Measurements from ENCODE around the gene WDR90. TPM values are rescaled to one million over a fixed set of nuclear protein-coding genes. Genes with fewer than 3 reads are reported as not detected.

The WDR90 gene
- total and polyA plus RNA-seq, 4 donors: 7.5 to 60.9 (median 23.4) TPM

GRCh38 chr16:661184-661821 lies 12.1 kb downstream of the WDR90 start:
- no peak overlapping the region for H3K4me3 ChIP-seq (ENCODE audit: low read length in 2 of 2)
- DNase-seq: no peak
- H3K27ac ChIP-seq (ENCODE audit: low read depth in 1 of 2, low read length in 2 of 2): no peak overlapping the region
- ATAC-seq (ENCODE audit: low FRiP score): no peak
- WGBS, 2 donors: 68 to 73% methylated on average over 31 to 35 of the region's 35 CpGs
- no peaks in the 10 kb centered on the region for H3K36me3 ChIP-seq (ENCODE audit: control insufficient read depth in 1 of 2, insufficient read depth in 2 of 2, low read length in 1 of 2)
- no peaks in the 10 kb centered on the region for H3K4me1 ChIP-seq (ENCODE audit: control insufficient read depth in 1 of 2, insufficient read depth in 2 of 2, low read length in 2 of 2)
- H3K9me3 ChIP-seq (ENCODE audit: control insufficient read depth, low read length): no peaks in the 10 kb centered on the region
- H3K27me3 ChIP-seq (ENCODE audit: control insufficient read depth in 1 of 2, insufficient read depth in 2 of 2, low read length in 1 of 2): no peaks in the 10 kb centered on the region
- intact Hi-C loops (cut with DNase I): loop anchor here in 1 of 2 donors (10.0 kb wide), 1 partner anchor 267 kb away; the partner anchor contains the start of gene NME4

GRCh38 chr16:662095-662494 lies 12.9 kb downstream of the WDR90 start:
- WGBS, 2 donors: 94 to 97% methylated on average over 19 of the region's 19 CpGs
- no peaks in the 10 kb centered on the region for H3K27me3 ChIP-seq (ENCODE audit: control insufficient read depth in 1 of 2, insufficient read depth in 2 of 2, low read length in 1 of 2)

GRCh38 chr16:662597-662996 lies 13.4 kb downstream of the WDR90 start:
- 94% methylated on average over 21 of the region's 21 CpGs for WGBS, 2 donors
- ATAC-seq (ENCODE audit: low FRiP score) (no peak), DNase-seq (no peak)
- intact Hi-C loops (cut with DNase I): loop anchor here in 1 of 2 donors (10.0 kb wide), 1 partner anchor 268 kb away; the partner anchor contains the start of gene NME4
- no peaks in the 10 kb centered on the region for H3K27me3 ChIP-seq (ENCODE audit: control insufficient read depth in 1 of 2, insufficient read depth in 2 of 2, low read length in 1 of 2)
- no peak overlapping the region for H3K27ac ChIP-seq (ENCODE audit: low read depth in 1 of 2, low read length in 2 of 2)
- H3K9me3 ChIP-seq (ENCODE audit: control insufficient read depth, low read length): no peaks in the 10 kb centered on the region
- no peak overlapping the region for H3K4me3 ChIP-seq (ENCODE audit: low read length in 2 of 2)
- no peaks in the 10 kb centered on the region for H3K36me3 ChIP-seq (ENCODE audit: control insufficient read depth in 1 of 2, insufficient read depth in 2 of 2, low read length in 1 of 2)
- H3K4me1 ChIP-seq (ENCODE audit: control insufficient read depth in 1 of 2, insufficient read depth in 2 of 2, low read length in 2 of 2): no peaks in the 10 kb centered on the region

More at GRCh38 chr16:662095-662494, 12.9 kb downstream of the WDR90 start:
- Histone ChIP-seq H3K27ac (ENCODE audit: low read depth in 1 of 2, low read length in 2 of 2) (no peak overlapping the region), H3K36me3 (ENCODE audit: control insufficient read depth in 1 of 2, insufficient read depth in 2 of 2, low read length in 1 of 2) (no peaks in the 10 kb centered on the region), H3K4me3 (ENCODE audit: low read length in 2 of 2) (no peak overlapping the region), H3K9me3 (ENCODE audit: control insufficient read depth, low read length) (no peaks in the 10 kb centered on the region), H3K4me1 (ENCODE audit: control insufficient read depth in 1 of 2, insufficient read depth in 2 of 2, low read length in 2 of 2) (no peaks in the 10 kb centered on the region)
- intact Hi-C loops (cut with DNase I): loop anchor here in 1 of 2 donors (10.0 kb wide), 1 partner anchor 267 kb away; the partner anchor contains the start of gene NME4
- DNase-seq (no peak), ATAC-seq (ENCODE audit: low FRiP score) (no peak)

- ATAC-seq (ENCODE audit: low FRiP score) (no peak), DNase-seq (no peak)
- 90 to 96% methylated on average over 12 to 13 of the region's 13 CpGs for WGBS, 2 donors
- no peaks in the 10 kb centered on the region for H3K27me3 ChIP-seq (ENCODE audit: control insufficient read depth in 1 of 2, insufficient read depth in 2 of 2, low read length in 1 of 2)
- no peak overlapping the region for H3K27ac ChIP-seq (ENCODE audit: low read depth in 1 of 2, low read length in 2 of 2)
- intact Hi-C loops (cut with DNase I): loop anchor here in 1 of 2 donors (10.0 kb wide), 1 partner anchor 272 kb away; the partner anchor contains the start of gene NME4
- H3K9me3 ChIP-seq (ENCODE audit: control insufficient read depth, low read length): no peaks in the 10 kb centered on the region
- H3K36me3 ChIP-seq (ENCODE audit: control insufficient read depth in 1 of 2, insufficient read depth in 2 of 2, low read length in 1 of 2): peaks cover 0 to 2% of the 10 kb centered on the region in 2 donors
- H3K4me1 ChIP-seq (ENCODE audit: control insufficient read depth in 1 of 2, insufficient read depth in 2 of 2, low read length in 2 of 2): no peaks in the 10 kb centered on the region
- H3K4me3 ChIP-seq (ENCODE audit: low read length in 2 of 2): no peak overlapping the region
Observed at GRCh38 chr16:666572-666971, 17.4 kb downstream of the WDR90 start.

GRCh38 chr16:667113-667779 lies 18.1 kb downstream of the WDR90 start:
- H3K9me3 ChIP-seq (ENCODE audit: control insufficient read depth, low read length): no peaks in the 10 kb centered on the region
- H3K4me1 ChIP-seq (ENCODE audit: control insufficient read depth in 1 of 2, insufficient read depth in 2 of 2, low read length in 2 of 2): no peaks in the 10 kb centered on the region
- no peak for DNase-seq
- H3K36me3 ChIP-seq (ENCODE audit: control insufficient read depth in 1 of 2, insufficient read depth in 2 of 2, low read length in 1 of 2): peaks cover 0 to 6% of the 10 kb centered on the region in 2 donors
- H3K27ac ChIP-seq (ENCODE audit: low read depth in 1 of 2, low read length in 2 of 2): no peak overlapping the region
- H3K4me3 ChIP-seq (ENCODE audit: low read length in 2 of 2): no peak overlapping the region
- ATAC-seq (ENCODE audit: low FRiP score): no peak
- H3K27me3 ChIP-seq (ENCODE audit: control insufficient read depth in 1 of 2, insufficient read depth in 2 of 2, low read length in 1 of 2): no peaks in the 10 kb centered on the region
- intact Hi-C loops (cut with DNase I): loop anchor here in 1 of 2 donors (10.0 kb wide), 1 partner anchor 272 kb away; the partner anchor contains the start of gene NME4
- 82% methylated on average over 22 of the region's 22 CpGs for WGBS, 2 donors

- intact Hi-C loops (cut with DNase I): loop anchor here in 1 of 2 donors (10.0 kb wide), 1 partner anchor 273 kb away; the partner anchor contains the start of gene NME4
- WGBS, 2 donors: 0% methylated on average over 50 to 78 of the region's 78 CpGs
- H3K9me3 ChIP-seq (ENCODE audit: control insufficient read depth, low read length): no peaks in the 10 kb centered on the region
- H3K36me3 ChIP-seq (ENCODE audit: control insufficient read depth in 1 of 2, insufficient read depth in 2 of 2, low read length in 1 of 2): peaks cover 0 to 12% of the 10 kb centered on the region in 2 donors
- H3K27ac ChIP-seq (ENCODE audit: low read depth in 1 of 2, low read length in 2 of 2): no peak within 1 kb of the TSS
- H3K27me3 ChIP-seq (ENCODE audit: control insufficient read depth in 1 of 2, insufficient read depth in 2 of 2, low read length in 1 of 2): no peaks in the 10 kb centered on the region
- peak; percentile 94 for ATAC-seq (ENCODE audit: low FRiP score)
- no peaks in the 10 kb centered on the region for H3K4me1 ChIP-seq (ENCODE audit: control insufficient read depth in 1 of 2, insufficient read depth in 2 of 2, low read length in 2 of 2)
- H3K4me3 ChIP-seq (ENCODE audit: low read length in 2 of 2): peak within 1 kb of the TSS; percentile 11 to 74
- DNase-seq: peak; percentile 96 to 98
Observed at GRCh38 chr16:667780-668518, 18.8 kb downstream of the WDR90 start, which contains the start of gene RHOT2. Gene RHOT2 (plus strand): TSS chr16:668132. CDS start chr16:668200, 68 bp downstream.

GRCh38 chr16:668519-669171 lies 19.5 kb downstream of the WDR90 start:
- no peaks in the 10 kb centered on the region for H3K27me3 ChIP-seq (ENCODE audit: control insufficient read depth in 1 of 2, insufficient read depth in 2 of 2, low read length in 1 of 2)
- intact Hi-C loops (cut with DNase I): loop anchor here in 1 of 2 donors (10.0 kb wide), 1 partner anchor 274 kb away; the partner anchor contains the start of gene NME4
- peaks cover 0 to 14% of the 10 kb centered on the region in 2 donors for H3K36me3 ChIP-seq (ENCODE audit: control insufficient read depth in 1 of 2, insufficient read depth in 2 of 2, low read length in 1 of 2)
- no peaks in the 10 kb centered on the region for H3K4me1 ChIP-seq (ENCODE audit: control insufficient read depth in 1 of 2, insufficient read depth in 2 of 2, low read length in 2 of 2)
- H3K9me3 ChIP-seq (ENCODE audit: control insufficient read depth, low read length): no peaks in the 10 kb centered on the region
- no peak for DNase-seq
- WGBS, 2 donors: 6% methylated on average over 49 to 50 of the region's 50 CpGs
- no peak overlapping the region for H3K27ac ChIP-seq (ENCODE audit: low read depth in 1 of 2, low read length in 2 of 2)
- ATAC-seq (ENCODE audit: low FRiP score): no peak
- H3K4me3 ChIP-seq (ENCODE audit: low read length in 2 of 2): peak overlapping the region; percentile 11 to 74

GRCh38 chr16:669666-670065 lies 20.5 kb downstream of the WDR90 start:
- intact Hi-C loops (cut with DNase I): loop anchor here in 1 of 2 donors (10.0 kb wide), 1 partner anchor 275 kb away; the partner anchor contains the start of gene NME4
- no peaks in the 10 kb centered on the region for H3K9me3 ChIP-seq (ENCODE audit: control insufficient read depth, low read length)
- ATAC-seq (ENCODE audit: low FRiP score): no peak
- no peak overlapping the region for H3K27ac ChIP-seq (ENCODE audit: low read depth in 1 of 2, low read length in 2 of 2)
- no peaks in the 10 kb centered on the region for H3K27me3 ChIP-seq (ENCODE audit: control insufficient read depth in 1 of 2, insufficient read depth in 2 of 2, low read length in 1 of 2)
- H3K4me3 ChIP-seq (ENCODE audit: low read length in 2 of 2): no peak overlapping the region
- DNase-seq: no peak
- peaks cover 0 to 14% of the 10 kb centered on the region in 2 donors for H3K36me3 ChIP-seq (ENCODE audit: control insufficient read depth in 1 of 2, insufficient read depth in 2 of 2, low read length in 1 of 2)
- 90 to 92% methylated on average over 13 of the region's 13 CpGs for WGBS, 2 donors
- no peaks in the 10 kb centered on the region for H3K4me1 ChIP-seq (ENCODE audit: control insufficient read depth in 1 of 2, insufficient read depth in 2 of 2, low read length in 2 of 2)
